GM18526 (cell line): ENCODE measurements around the gene CMKLR1.

Experiments
- POLR2A ChIP-seq: IDR thresholded peaks from 3 replicates; pipeline ENCODE4 v1.6.1; 2011; ENCODE audit not compliant: insufficient read length; ENCODE audit errors: extremely low read depth

CMKLR1 gene

GRCh38 chr12:108316176-108317086, 22.7 kb downstream of the CMKLR1 start:
- no peak for TF ChIP-seq POLR2A

- TF ChIP-seq POLR2A, result no peak
These were observed 23.5 kb downstream of the CMKLR1 start for GRCh38 chr12:108315486-108316105.

- TF ChIP-seq POLR2A, result no peak
These were observed 25.3 kb downstream of the CMKLR1 start for GRCh38 chr12:108313606-108314351.

GRCh38 chr12:108313241-108313605, 25.9 kb downstream of the CMKLR1 start:
- no peak for TF ChIP-seq POLR2A

- no peak for TF ChIP-seq POLR2A
These were observed 26.4 kb downstream of the CMKLR1 start for GRCh38 chr12:108312693-108313189.

- TF ChIP-seq POLR2A, result no peak
These were observed 26.9 kb downstream of the CMKLR1 start for GRCh38 chr12:108312073-108312659.

GRCh38 chr12:108311605-108312004, 27.5 kb downstream of the CMKLR1 start:
- TF ChIP-seq POLR2A, result no peak

GRCh38 chr12:108310489-108310888, 28.6 kb downstream of the CMKLR1 start:
- TF ChIP-seq POLR2A, result no peak

- no peak for TF ChIP-seq POLR2A
These were observed 29.3 kb downstream of the CMKLR1 start for GRCh38 chr12:108309674-108310312.

- no peak for TF ChIP-seq POLR2A
These were observed 30.6 kb downstream of the CMKLR1 start for GRCh38 chr12:108308395-108309085.

- no peak for TF ChIP-seq POLR2A
These were observed 32.1 kb downstream of the CMKLR1 start for GRCh38 chr12:108307006-108307405.

- TF ChIP-seq POLR2A, result no peak
These were observed 32.6 kb downstream of the CMKLR1 start for GRCh38 chr12:108306506-108306905.

- TF ChIP-seq POLR2A, result no peak
These were observed 33.1 kb downstream of the CMKLR1 start for GRCh38 chr12:108305991-108306501.

- TF ChIP-seq POLR2A, result no peak
These were observed 33.6 kb downstream of the CMKLR1 start for GRCh38 chr12:108305520-108305919.

- TF ChIP-seq POLR2A, result no peak
These were observed 34.5 kb downstream of the CMKLR1 start for GRCh38 chr12:108304633-108305032.
